Measurements from ENCODE around the gene CACNA1F.

Gene CACNA1F

GRCh38 chrX:49233176-49233575 lies at the start of gene CACNA1F:
Gene CACNA1F, minus strand, starts transcription at chrX:49233340. Its CDS starts 31 bp downstream, at chrX:49233309.
- no peak for DNase-seq

GRCh38 chrX:49282647-49283011 lies 49.5 kb upstream of the CACNA1F start:
- DNase-seq: no peak

GRCh38 chrX:49278081-49278480 lies 44.9 kb upstream of the CACNA1F start:
- no peak for DNase-seq

GRCh38 chrX:49277535-49277830 lies 44.3 kb upstream of the CACNA1F start:
- DNase-seq: no peak

- DNase-seq: no peak
These were observed 43.8 kb upstream of the CACNA1F start for GRCh38 chrX:49276671-49277534.

GRCh38 chrX:49276207-49276606 lies 43.1 kb upstream of the CACNA1F start:
- no peak for DNase-seq

- no peak for DNase-seq
These were observed 40.1 kb upstream of the CACNA1F start for GRCh38 chrX:49273181-49273727.

GRCh38 chrX:49272421-49272820 lies 39.3 kb upstream of the CACNA1F start:
- DNase-seq: no peak

- no peak for DNase-seq
These were observed 38.2 kb upstream of the CACNA1F start for GRCh38 chrX:49271341-49271740.

GRCh38 chrX:49270249-49270921 lies 37.2 kb upstream of the CACNA1F start:
- no peak for DNase-seq

- DNase-seq: no peak
These were observed 36.7 kb upstream of the CACNA1F start, which contains the start of gene PPP1R3F for GRCh38 chrX:49269767-49270248. Gene PPP1R3F, plus strand, starts transcription at chrX:49269793. Its CDS starts 77 bp downstream, at chrX:49269870.

- DNase-seq: peak; percentile 89
These were observed 36.0 kb upstream of the CACNA1F start for GRCh38 chrX:49269010-49269766.

GRCh38 chrX:49268702-49269009 lies 35.5 kb upstream of the CACNA1F start:
- DNase-seq: no peak

GRCh38 chrX:49266523-49267445 lies 33.6 kb upstream of the CACNA1F start:
- DNase-seq: no peak

GRCh38 chrX:49264460-49264859 lies 31.3 kb upstream of the CACNA1F start, which contains the start of gene FOXP3:
Gene FOXP3, minus strand, starts transcription at chrX:49264710. Its CDS starts 6,205 bp downstream, at chrX:49258505.
- DNase-seq: no peak

- no peak for DNase-seq
These were observed 30.5 kb upstream of the CACNA1F start for GRCh38 chrX:49263631-49264030.

- no peak for DNase-seq
These were observed 29.5 kb upstream of the CACNA1F start for GRCh38 chrX:49262603-49263002.

GRCh38 chrX:49260221-49260985 lies 27.3 kb upstream of the CACNA1F start:
- no peak for DNase-seq

- no peak for DNase-seq
These were observed 25.6 kb upstream of the CACNA1F start for GRCh38 chrX:49258749-49259124.

- no peak for DNase-seq
These were observed 25.0 kb upstream of the CACNA1F start for GRCh38 chrX:49257846-49258748.
